K562 (cell line): ENCODE measurements around the gene TMEM135. TPM values are rescaled to one million over a fixed set of nuclear protein-coding genes. Genes with fewer than 3 reads are reported as not detected.

Experiments
- ATAC-seq: fragments of 200-7000 bp; cut with Tn5 transposase; 3 replicates; pipeline ENCODE4 v1.9.1; 2020; ENCODE audit warnings: moderate library complexity
- BruUV-seq: library from RNA; stranded (reverse); fragments of 400-500 nt; replicated peaks from 2 replicates; lab custom pipeline; 2021; lab: Mats Ljungman, UMichigan
- CTCF ChIA-PET: fragments of 300-600 bp; formaldehyde crosslinking; extraction: SDS; loops from one replicate; lab custom pipeline; 2021; ENCODE audit warnings: low intra/inter-chr PET ratio; lab: Yijun Ruan, JAX
- POLR2A ChIA-PET: fragments of 300-600, 350-650 bp; sonication (Branson Sonifier 250); formaldehyde crosslinking; extraction: SDS; loops from one replicate; lab custom pipeline; 2021; ENCODE audit warnings: antibody characterized with exemption, inconsistent platforms; lab: Yijun Ruan, JAX
- DNase-seq, 4 experiments: peaks; one replicate each; pipeline versions ENCODE4 v3.0.0 to v3.0.0-alpha.2; 2011 to 2018; ENCODE audit warnings: low spot score in 3 of 4, mixed read lengths in 3 of 4; ENCODE audit errors: extremely low read depth in 1 of 4
- FAIRE-seq: peaks from 2 replicates; lab custom pipeline; 2011; peaks lifted over from hg19 to GRCh38; lab: Jason Lieb, UNC
- H2AFZ ChIP-seq: 2 replicates; pipeline ENCODE4 v1.6.0; 2011; ENCODE audit warnings: low read depth, low read length, control low read depth, inconsistent platforms
- H3K27ac ChIP-seq: fragments of 200-600 bp; 3 replicates; pipeline ENCODE4 v1.8.0; 2011; ENCODE audit warnings: low read depth, mild to moderate bottlenecking, control low read depth, inconsistent platforms, low read length, moderate library complexity, mixed read lengths; ENCODE audit errors: extremely low read depth
- H3K27me3 ChIP-seq, 2 experiments: fragments of 300-600 bp in 1 of 2; 2 replicates in 1 of 2; 3 replicates in 1 of 2; pipeline versions ENCODE4 v1.6.0 to v1.8.0; 2011; ENCODE audit warnings: inconsistent platforms in 2 of 2, low read length in 2 of 2, mild to moderate bottlenecking in 1 of 2, mixed read lengths in 1 of 2, moderate library complexity in 1 of 2; ENCODE audit not compliant: control insufficient read depth in 2 of 2, insufficient read depth in 2 of 2
- H3K36me3 ChIP-seq: fragments of 300-600 bp; 3 replicates; pipeline ENCODE4 v1.8.0; 2011; ENCODE audit warnings: mild to moderate bottlenecking, low read length, inconsistent platforms; ENCODE audit not compliant: control insufficient read depth, insufficient read depth
- H3K4me1 ChIP-seq, 2 experiments: fragments of 200-600 bp in 1 of 2; replicated peaks in 1 of 2; 2 replicates in 1 of 2; 3 replicates in 1 of 2; pipeline versions ENCODE4 v1.5.1 to v1.8.0; 2011; ENCODE audit warnings: inconsistent platforms in 2 of 2, low read length in 2 of 2, mild to moderate bottlenecking in 1 of 2, mixed read lengths in 1 of 2, moderate library complexity in 1 of 2; ENCODE audit not compliant: control insufficient read depth in 2 of 2, insufficient read depth in 2 of 2
- H3K4me2 ChIP-seq: 2 replicates; pipeline ENCODE4 v1.6.1; 2011; ENCODE audit warnings: low read length, control low read depth, inconsistent platforms, mixed read lengths; ENCODE audit not compliant: insufficient read depth
- H3K4me3 ChIP-seq: fragments of 200-600 bp; sonication (generic), shearing (Covaris generic); 2 replicates; pipeline ENCODE4 v1.5.1; 2016; ENCODE audit warnings: control low read depth, inconsistent platforms
- H3K79me2 ChIP-seq: fragments of 200-600 bp; 3 replicates; pipeline ENCODE4 v1.8.0; 2011; ENCODE audit warnings: low read length, inconsistent platforms; ENCODE audit not compliant: control insufficient read depth, insufficient read depth
- H3K9ac ChIP-seq, 2 experiments: 2 replicates each; pipeline versions ENCODE4 v1.6.0 to v1.6.1; 2011; ENCODE audit warnings: low read depth in 2 of 2, low read length in 2 of 2, control low read depth in 1 of 2, inconsistent platforms in 1 of 2, mild to moderate bottlenecking in 1 of 2, mixed read lengths in 1 of 2; ENCODE audit not compliant: insufficient read depth in 1 of 2
- H3K9me1 ChIP-seq: one replicate; pipeline ENCODE4 v1.6.0; 2011; ENCODE audit warnings: inconsistent platforms, mild to moderate bottlenecking, low read length, moderate library complexity; ENCODE audit not compliant: control insufficient read depth, insufficient read depth
- H3K9me3 ChIP-seq: replicated peaks from 2 replicates; pipeline ENCODE4 v1.5.1; 2011; ENCODE audit warnings: low read depth, low read length, inconsistent platforms; ENCODE audit not compliant: control insufficient read depth, insufficient read depth
- H4K20me1 ChIP-seq: replicated peaks from 2 replicates; pipeline ENCODE4 v1.6.1; 2011; ENCODE audit warnings: low read length, inconsistent platforms, mixed read lengths; ENCODE audit not compliant: control insufficient read depth, insufficient read depth
- CEBPB ChIP-seq: fragments of 450-650 bp; IDR thresholded peaks from 2 replicates; pipeline ENCODE4 v1.6.1; 2016; ENCODE audit warnings: missing genetic modification characterization, missing compliant biosample characterization
- CEBPG ChIP-seq, 3 experiments: fragments of 200-800 bp in 1 of 3; sonication (Bioruptor generic) in 1 of 3; sonication (generic) in 1 of 3; formaldehyde crosslinking in 1 of 3; IDR thresholded peaks in 2 of 3; conservative IDR thresholded peaks in 1 of 3; 2 replicates each; pipeline versions ENCODE4 v1.6.1 to v1.8.0; 2016 to 2022; ENCODE audit warnings: missing compliant biosample characterization in 2 of 3, missing genetic modification characterization in 2 of 3, mild to moderate bottlenecking in 1 of 3, missing genetic modification reagents in 1 of 3
- JUN ChIP-seq, 2 experiments: sonication (generic) in 1 of 2; formaldehyde crosslinking in 1 of 2; IDR thresholded peaks; 2 replicates each; pipeline versions ENCODE4 v1.6.1 to v1.8.0; 2012 to 2022; ENCODE audit warnings: borderline replicate concordance in 2 of 2, mild to moderate bottlenecking in 2 of 2, improper control_type of control experiment in 1 of 2, low read depth in 1 of 2, low read length in 1 of 2, missing genetic modification reagents in 1 of 2
- NCOA2 ChIP-seq, 2 experiments: fragments of 450-650 bp; IDR thresholded peaks; 2 replicates each; pipeline ENCODE4 v1.6.1; 2018; ENCODE audit warnings: mild to moderate bottlenecking in 2 of 2, moderate library complexity in 1 of 2; ENCODE audit not compliant: partially characterized antibody in 2 of 2
- ZNF23 ChIP-seq: fragments of 250-450 bp; sonication (Bioruptor Pico); IDR thresholded peaks from 2 replicates; pipeline ENCODE4 v1.4.0; 2020; ENCODE audit warnings: mild to moderate bottlenecking
- ZNF232 ChIP-seq: sonication (generic); formaldehyde crosslinking; IDR thresholded peaks from 2 replicates; pipeline ENCODE4 v1.8.0; 2022; ENCODE audit warnings: mild to moderate bottlenecking, missing genetic modification reagents
- WGBS: fragments of 100-300 bp; shearing (Covaris generic); methylation state at CpG from one replicate; pipeline ENCODE4 v1.1.6; 2016; ENCODE audit warnings: low coverage, mixed read lengths; ENCODE audit not compliant: insufficient coverage; ENCODE audit errors: missing lambda C conversion rate; 5-methylcytosine and 5-hydroxymethylcytosine counted together
- in situ Hi-C: fragments of 300-500 bp; cut with MboI; formaldehyde crosslinking; loops from 4 replicates; pipeline ENCODE4 v1.15.0; 2018; ENCODE audit warnings: inconsistent platforms, mixed read lengths
- intact Hi-C: fragments of 100-400 bp; cut with micrococcal nuclease; formaldehyde crosslinking; loops from 2 replicates; pipeline ENCODE4 v1.14.2; 2022
- polyA plus RNA-seq, 8 experiments: library from polyadenylated mRNA; depleted of rRNA in 4 of 8; stranded (reverse) in 5 of 8; unstranded in 3 of 8; fragments of >200 nt; fragmentation: Nextera tagmentation in 2 of 8; fragmentation: Illumina TruSeq in 1 of 8; extraction: Ambion mirVana in 2 of 8; extraction: Trizol in 1 of 8; gene quantifications; 2 replicates each; pipeline versions ENCODE4 v1.2.1 to v1.2.3, GENCODE V29; 2011 to 2014; ENCODE audit warnings: inconsistent platforms in 1 of 8, missing spikeins in 1 of 8
- total RNA-seq, 7 experiments: library from RNA; depleted of rRNA in 6 of 7; stranded (reverse); fragments of >200 nt in 6 of 7; fragmentation: Illumina TruSeq in 2 of 7; extraction: Trizol in 2 of 7; gene quantifications; 2 replicates each; pipeline versions ENCODE4 v1.2.1 to v1.2.3, GENCODE V29; 2011 to 2021; ENCODE audit warnings: low replicate concordance in 1 of 7

The TMEM135 gene
- total and polyA plus RNA-seq, 9 of the 15 experiments (the other 6 are each of a cell fraction or from before 2014, with no cell fraction given): 17.3 to 53.6 (median 24.9) TPM

DNA sequence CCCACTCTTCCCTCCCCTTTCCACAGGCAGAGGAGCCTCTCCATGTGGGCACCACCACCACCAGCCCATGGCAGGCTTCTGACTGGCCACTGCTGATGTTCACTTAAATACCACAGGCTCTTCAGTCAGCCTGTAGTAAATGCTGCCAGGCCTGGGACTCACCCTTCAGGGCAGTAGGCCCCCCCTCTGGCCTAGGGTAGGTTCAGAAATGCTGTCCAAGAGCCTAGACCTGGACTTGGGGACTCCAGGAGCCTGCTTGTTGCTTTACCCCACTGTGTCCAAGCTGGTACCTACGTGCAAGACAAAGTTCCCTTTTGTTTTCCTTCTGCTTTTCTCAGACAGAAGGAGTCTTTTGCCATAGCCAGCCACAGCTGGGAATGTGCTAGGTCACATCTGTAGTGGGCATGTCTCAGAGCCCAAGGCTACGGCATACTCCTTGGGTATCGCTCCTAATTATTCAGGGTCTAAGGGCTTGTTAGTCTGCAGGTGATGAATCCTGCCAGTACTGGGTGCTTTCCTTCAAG lies 38.6 kb downstream of the TMEM135 start (continued):
- TF ChIP-seq NCOA2 (IDR thresholded peaks at IDR 0.05; ENCODE audit: partially characterized antibody in 2 of 2) (no peak), ZNF23 (CRISPR knock-in tag) (no peak), ZNF232 (CRISPR knock-in tag) (no peak)

DNA sequence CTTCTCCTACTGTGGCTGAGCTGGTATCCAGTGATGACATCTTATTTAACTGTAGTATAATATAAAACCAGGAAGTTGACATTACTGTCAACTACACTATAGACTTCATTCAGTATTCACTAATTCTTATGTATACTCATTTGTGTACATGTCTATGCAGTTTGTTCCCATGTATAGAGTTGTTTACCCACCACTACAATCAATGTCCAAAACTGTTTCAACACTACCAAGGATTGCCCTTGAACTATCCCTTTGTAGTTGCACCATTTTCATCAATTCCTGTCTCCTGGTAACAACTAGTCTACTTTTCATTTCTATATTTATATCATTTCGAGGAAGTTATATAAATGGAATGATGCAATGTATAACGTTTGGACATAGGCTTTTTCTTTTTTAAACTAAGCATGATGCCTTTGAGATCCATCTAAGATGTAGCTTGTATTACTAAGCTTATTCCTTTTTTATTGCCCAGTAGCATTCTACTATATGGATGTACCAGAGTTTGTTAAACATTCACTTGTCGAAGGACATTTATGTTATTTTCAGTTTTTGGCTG lies 39.2 kb downstream of the TMEM135 start:
- Histone ChIP-seq H3K79me2 (peaks cover 4% of the 10 kb centered on the region; the same call in 1 of the 3 replicates), H3K27me3 (no peaks in the 10 kb centered on the region), H3K4me1 (no peaks in the 10 kb centered on the region), H3K4me3 (no peak overlapping the region), H2AFZ (no peak overlapping the region), H3K9ac (no peak overlapping the region), H4K20me1 (no peaks in the 10 kb centered on the region), H3K9me1 (no peaks in the 10 kb centered on the region), H3K27ac (no peak overlapping the region), H3K9me3 (no peaks in the 10 kb centered on the region), H3K36me3 (peaks cover 31% of the 10 kb centered on the region; the same call in 2 of the 3 replicates), H3K4me2 (no peak overlapping the region)
- POLR2A ChIA-PET: no interaction called here
- BruUV-seq: no TSS peak
- CTCF ChIA-PET: no interaction called here
- no peak for FAIRE-seq
- WGBS: 65% methylated on average over 3 of the region's 3 CpGs
- intact Hi-C loops (no loop called here), in situ Hi-C loops (no loop called here)
- TF ChIP-seq CEBPG (CRISPR knock-in tag; IDR thresholded peaks at IDR 0.05): no peak
- 0 out of 4 replicates have a peak, but pooled peaks of 1 of the 2 experiments have one; percentile 44 for TF ChIP-seq CEBPG (tag; conservative IDR thresholded peaks at IDR 0.05 in 1 of 2, IDR thresholded peaks at IDR 0.05 in 1 of 2)
- TF ChIP-seq JUN (IDR thresholded peaks at IDR 0.05; ENCODE audit: borderline replicate concordance, low read depth, low read length): no peak
- TF ChIP-seq JUN (CRISPR knock-in tag; IDR thresholded peaks at IDR 0.05; ENCODE audit: borderline replicate concordance): no peak
- TF ChIP-seq CEBPB (tag): peak; percentile 46
- no peak for DNase-seq
- ATAC-seq: no peak
